Neural cell (in vitro differentiated cells): ENCODE results near the gene ADGRB2. TPM values are rescaled to one million over a fixed set of nuclear protein-coding genes. Genes with fewer than 3 reads are reported as not detected.

Source experiments
- H2AFZ ChIP-seq: fragments of 200-600, 300-800 bp; sonication (generic), shearing (Covaris generic); 2 replicates; pipeline ENCODE4 v1.6.0; 2014; ENCODE audit warnings: low read depth, mild to moderate bottlenecking, antibody characterized with exemption, low read length, moderate library complexity
- H3F3A ChIP-seq: fragments of 200-600 bp; shearing (Covaris generic); 2 replicates; pipeline ENCODE4 v1.6.1; 2016; ENCODE audit warnings: mild to moderate bottlenecking, moderate library complexity, mixed read lengths, antibody characterized with exemption, low read length; ENCODE audit not compliant: insufficient read depth, poor library complexity, severe bottlenecking
- H3K27ac ChIP-seq: fragments of 200-600, 300-800 bp; sonication (generic), shearing (Covaris generic); 2 replicates; pipeline ENCODE4 v1.5.1; 2014; ENCODE audit warnings: mild to moderate bottlenecking, low read length, moderate library complexity
- H3K27me3 ChIP-seq: fragments of 300-800, 200-600 bp; sonication (generic), shearing (Covaris generic); 2 replicates; pipeline ENCODE4 v1.6.0; 2014; ENCODE audit warnings: mild to moderate bottlenecking, low read depth, low read length, moderate library complexity; ENCODE audit not compliant: insufficient read depth
- H3K36me3 ChIP-seq: fragments of 300-800, 200-600 bp; sonication (generic), shearing (Covaris generic); 2 replicates; pipeline ENCODE4 v1.5.1; 2014; ENCODE audit warnings: mild to moderate bottlenecking, antibody characterized with exemption, low read length, moderate library complexity; ENCODE audit not compliant: insufficient read depth
- H3K4me2 ChIP-seq: fragments of 300-800, 200-600 bp; sonication (generic), shearing (Covaris generic); 2 replicates; pipeline ENCODE4 v1.6.0; 2014; ENCODE audit warnings: mild to moderate bottlenecking, low read length
- H3K4me3 ChIP-seq: fragments of 300-800, 200-600 bp; sonication (generic), shearing (Covaris generic); 2 replicates; pipeline ENCODE4 v1.5.1; 2014; ENCODE audit warnings: mild to moderate bottlenecking, low read length, moderate library complexity
- H3K79me2 ChIP-seq: fragments of 200-600 bp; shearing (Covaris generic); replicated peaks from 2 replicates; pipeline ENCODE4 v1.6.0; 2014; ENCODE audit warnings: mild to moderate bottlenecking, low read length, moderate library complexity; ENCODE audit not compliant: insufficient read depth
- H3K9ac ChIP-seq: fragments of 300-800, 200-600 bp; sonication (generic), shearing (Covaris generic); 2 replicates; pipeline ENCODE4 v1.6.1; 2016; ENCODE audit warnings: mild to moderate bottlenecking, low read length, mixed read lengths
- H3K9me2 ChIP-seq: fragments of 200-600 bp; shearing (Covaris generic); 2 replicates; pipeline ENCODE4 v1.6.1; 2016; ENCODE audit warnings: mild to moderate bottlenecking, low read length, mixed read lengths; ENCODE audit not compliant: insufficient read depth
- H3K9me3 ChIP-seq: fragments of 200-600, 300-800 bp; sonication (generic), shearing (Covaris generic); 2 replicates; pipeline ENCODE4 v1.6.1; 2016; ENCODE audit warnings: mild to moderate bottlenecking, mixed run types, low read length, moderate library complexity, mixed read lengths
- H4K20me1 ChIP-seq: fragments of 200-600 bp; shearing (Covaris generic); 2 replicates; pipeline ENCODE4 v1.6.1; 2016; ENCODE audit warnings: mild to moderate bottlenecking, mixed run types; ENCODE audit not compliant: insufficient read depth
- EP300 ChIP-seq: fragments of 450-650 bp; conservative IDR thresholded peaks from 2 replicates; pipeline ENCODE4 v1.6.1; 2014; ENCODE audit warnings: antibody characterized with exemption, mild to moderate bottlenecking, moderate library complexity; ENCODE audit not compliant: poor library complexity, severe bottlenecking
- EZH2 ChIP-seq: fragments of 200-600, 300-800 bp; shearing (Covaris generic), sonication (generic); IDR thresholded peaks from 2 replicates; pipeline ENCODE4 v1.6.1; 2014; ENCODE audit warnings: antibody characterized with exemption, low read length, borderline replicate concordance, mild to moderate bottlenecking; ENCODE audit not compliant: insufficient read depth, poor library complexity, severe bottlenecking
- MXI1 ChIP-seq: fragments of 450-650 bp; conservative IDR thresholded peaks from 2 replicates; pipeline ENCODE4 v1.6.1; 2014; ENCODE audit warnings: antibody characterized with exemption, mild to moderate bottlenecking; ENCODE audit not compliant: poor library complexity, severe bottlenecking
- POLR2AphosphoS5 ChIP-seq: IDR thresholded peaks from 2 replicates; pipeline ENCODE4 v1.6.1; 2012
- RAD21 ChIP-seq: fragments of 450-650 bp; conservative IDR thresholded peaks from 2 replicates; pipeline ENCODE4 v1.6.1; 2014; ENCODE audit warnings: antibody characterized with exemption, mild to moderate bottlenecking, moderate library complexity
- SMC3 ChIP-seq: fragments of 450-650 bp; conservative IDR thresholded peaks from 2 replicates; pipeline ENCODE4 v1.6.1; 2014; ENCODE audit warnings: antibody characterized with exemption, mild to moderate bottlenecking, moderate library complexity; ENCODE audit not compliant: poor library complexity
- TAF1 ChIP-seq: IDR thresholded peaks from 2 replicates; pipeline ENCODE4 v1.6.1; 2012; ENCODE audit warnings: low read depth
- polyA plus RNA-seq: library from polyadenylated mRNA; depleted of rRNA; stranded (reverse); fragments of >200 nt; gene quantifications from 2 replicates; pipeline ENCODE4 v1.2.3, GENCODE V29; 2014
- TF ChIP-seq, protein P1 (sequence below): IDR thresholded peaks from 2 replicates; pipeline ENCODE4 v1.6.1; 2012; ENCODE audit warnings: borderline replicate concordance
- TF ChIP-seq, protein P2 (sequence below): fragments of 450-650 bp; IDR thresholded peaks from 2 replicates; pipeline ENCODE4 v1.5.1; 2014; ENCODE audit warnings: antibody characterized with exemption, mild to moderate bottlenecking, moderate library complexity; ENCODE audit not compliant: poor library complexity, severe bottlenecking

Gene ADGRB2
- polyA plus RNA-seq, 1 donor from 2014 or later: 45.0 TPM

GRCh38 chr1:31704271-31705079 lies 59.7 kb downstream of the ADGRB2 start:
- H3K9me3 ChIP-seq: no peaks in the 10 kb centered on the region
- no peaks in the 10 kb centered on the region for H3K36me3 ChIP-seq
- no peak overlapping the region for H3K9ac ChIP-seq
- no peak overlapping the region for H3K4me3 ChIP-seq
- H4K20me1 ChIP-seq: no peaks in the 10 kb centered on the region
- H3K4me2 ChIP-seq: no peak overlapping the region
- H3K79me2 ChIP-seq: no peaks in the 10 kb centered on the region
- no peaks in the 10 kb centered on the region for H3F3A ChIP-seq
- no peak overlapping the region for H3K27ac ChIP-seq
- no peaks in the 10 kb centered on the region for H3K9me2 ChIP-seq
- H2AFZ ChIP-seq: no peak overlapping the region
- peaks cover 13% of the 10 kb centered on the region for H3K27me3 ChIP-seq
- TF ChIP-seq TAF1: no peak
- no peak for TF ChIP-seq EP300
- TF ChIP-seq, protein P1, sequence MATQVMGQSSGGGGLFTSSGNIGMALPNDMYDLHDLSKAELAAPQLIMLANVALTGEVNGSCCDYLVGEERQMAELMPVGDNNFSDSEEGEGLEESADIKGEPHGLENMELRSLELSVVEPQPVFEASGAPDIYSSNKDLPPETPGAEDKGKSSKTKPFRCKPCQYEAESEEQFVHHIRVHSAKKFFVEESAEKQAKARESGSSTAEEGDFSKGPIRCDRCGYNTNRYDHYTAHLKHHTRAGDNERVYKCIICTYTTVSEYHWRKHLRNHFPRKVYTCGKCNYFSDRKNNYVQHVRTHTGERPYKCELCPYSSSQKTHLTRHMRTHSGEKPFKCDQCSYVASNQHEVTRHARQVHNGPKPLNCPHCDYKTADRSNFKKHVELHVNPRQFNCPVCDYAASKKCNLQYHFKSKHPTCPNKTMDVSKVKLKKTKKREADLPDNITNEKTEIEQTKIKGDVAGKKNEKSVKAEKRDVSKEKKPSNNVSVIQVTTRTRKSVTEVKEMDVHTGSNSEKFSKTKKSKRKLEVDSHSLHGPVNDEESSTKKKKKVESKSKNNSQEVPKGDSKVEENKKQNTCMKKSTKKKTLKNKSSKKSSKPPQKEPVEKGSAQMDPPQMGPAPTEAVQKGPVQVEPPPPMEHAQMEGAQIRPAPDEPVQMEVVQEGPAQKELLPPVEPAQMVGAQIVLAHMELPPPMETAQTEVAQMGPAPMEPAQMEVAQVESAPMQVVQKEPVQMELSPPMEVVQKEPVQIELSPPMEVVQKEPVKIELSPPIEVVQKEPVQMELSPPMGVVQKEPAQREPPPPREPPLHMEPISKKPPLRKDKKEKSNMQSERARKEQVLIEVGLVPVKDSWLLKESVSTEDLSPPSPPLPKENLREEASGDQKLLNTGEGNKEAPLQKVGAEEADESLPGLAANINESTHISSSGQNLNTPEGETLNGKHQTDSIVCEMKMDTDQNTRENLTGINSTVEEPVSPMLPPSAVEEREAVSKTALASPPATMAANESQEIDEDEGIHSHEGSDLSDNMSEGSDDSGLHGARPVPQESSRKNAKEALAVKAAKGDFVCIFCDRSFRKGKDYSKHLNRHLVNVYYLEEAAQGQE: no peak
- TF ChIP-seq EZH2: no peak
- no peak for TF ChIP-seq POLR2AphosphoS5
- no peak for TF ChIP-seq SMC3
- TF ChIP-seq RAD21: no peak
- TF ChIP-seq MXI1: no peak

DNA sequence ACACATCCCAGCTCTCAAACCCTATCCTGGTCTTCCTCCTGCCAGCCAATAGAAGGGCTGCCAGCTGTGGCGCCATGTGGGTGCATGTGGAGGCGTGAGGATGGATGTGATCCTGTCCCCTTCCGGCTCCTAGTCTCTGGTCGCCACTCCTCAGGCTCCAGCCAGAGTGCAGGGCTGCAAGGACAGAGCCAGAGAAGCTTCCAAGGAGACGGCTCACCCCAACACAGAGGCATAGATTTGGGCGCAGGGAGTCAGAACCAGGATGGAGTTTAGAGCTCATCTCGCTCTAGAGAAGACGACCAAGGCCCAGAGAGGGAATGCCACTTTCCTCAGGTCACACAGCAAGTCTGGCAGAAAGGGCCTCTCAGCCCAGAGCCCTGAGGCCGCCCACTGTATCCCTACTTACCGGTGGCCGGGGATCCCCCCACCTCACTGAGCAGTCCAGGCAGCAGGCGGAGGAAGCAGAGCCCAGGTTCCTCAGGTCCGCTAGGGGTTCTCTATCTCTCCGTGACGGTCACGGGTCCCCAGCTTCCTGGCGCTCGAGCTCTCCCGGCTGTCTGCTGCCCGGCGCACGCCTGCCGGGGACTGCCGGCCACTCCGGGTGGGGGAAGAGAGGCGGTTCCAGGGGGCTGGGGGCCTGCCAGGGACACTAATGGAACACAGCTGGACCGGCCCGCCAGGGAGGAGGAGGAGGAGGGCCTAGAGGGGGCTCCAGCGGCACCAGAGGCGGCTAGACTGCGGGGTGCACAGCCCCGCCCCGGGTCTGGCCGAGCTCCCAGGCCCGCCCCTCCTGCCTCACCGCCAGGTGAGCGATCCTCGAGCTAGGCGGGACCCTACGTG lies 60.5 kb downstream of the ADGRB2 start, which contains the start of gene COL16A1:
Gene COL16A1 (minus strand): TSS at position 587 of the 840 bp plus-strand sequence. CDS start 1,824 bp downstream, outside the sequence.
- H3K36me3 ChIP-seq: no peaks in the 10 kb centered on the region
- H3K4me3 ChIP-seq: no peak within 1 kb of the TSS
- no peaks in the 10 kb centered on the region for H3K79me2 ChIP-seq
- no peaks in the 10 kb centered on the region for H3K9me3 ChIP-seq
- H4K20me1 ChIP-seq: no peaks in the 10 kb centered on the region
- H2AFZ ChIP-seq: no peak within 1 kb of the TSS
- H3K27me3 ChIP-seq: peaks cover 13% of the 10 kb centered on the region
- no peaks in the 10 kb centered on the region for H3F3A ChIP-seq
- no peak within 1 kb of the TSS for H3K27ac ChIP-seq
- no peak for TF ChIP-seq TAF1
- TF ChIP-seq RAD21: no peak
- no peak for TF ChIP-seq POLR2AphosphoS5
- no peak for TF ChIP-seq EZH2
- TF ChIP-seq SMC3: no peak
- TF ChIP-seq, protein P2, sequence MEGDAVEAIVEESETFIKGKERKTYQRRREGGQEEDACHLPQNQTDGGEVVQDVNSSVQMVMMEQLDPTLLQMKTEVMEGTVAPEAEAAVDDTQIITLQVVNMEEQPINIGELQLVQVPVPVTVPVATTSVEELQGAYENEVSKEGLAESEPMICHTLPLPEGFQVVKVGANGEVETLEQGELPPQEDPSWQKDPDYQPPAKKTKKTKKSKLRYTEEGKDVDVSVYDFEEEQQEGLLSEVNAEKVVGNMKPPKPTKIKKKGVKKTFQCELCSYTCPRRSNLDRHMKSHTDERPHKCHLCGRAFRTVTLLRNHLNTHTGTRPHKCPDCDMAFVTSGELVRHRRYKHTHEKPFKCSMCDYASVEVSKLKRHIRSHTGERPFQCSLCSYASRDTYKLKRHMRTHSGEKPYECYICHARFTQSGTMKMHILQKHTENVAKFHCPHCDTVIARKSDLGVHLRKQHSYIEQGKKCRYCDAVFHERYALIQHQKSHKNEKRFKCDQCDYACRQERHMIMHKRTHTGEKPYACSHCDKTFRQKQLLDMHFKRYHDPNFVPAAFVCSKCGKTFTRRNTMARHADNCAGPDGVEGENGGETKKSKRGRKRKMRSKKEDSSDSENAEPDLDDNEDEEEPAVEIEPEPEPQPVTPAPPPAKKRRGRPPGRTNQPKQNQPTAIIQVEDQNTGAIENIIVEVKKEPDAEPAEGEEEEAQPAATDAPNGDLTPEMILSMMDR: no peak
- no peak for TF ChIP-seq MXI1
- TF ChIP-seq, protein P1: no peak
- TF ChIP-seq EP300: no peak
- H3K9me2 ChIP-seq: no peaks in the 10 kb centered on the region
- no peak within 1 kb of the TSS for H3K4me2 ChIP-seq
- H3K9ac ChIP-seq: no peak within 1 kb of the TSS
